ENCODE results near the gene PTRH2.

The PTRH2 gene

DNA sequence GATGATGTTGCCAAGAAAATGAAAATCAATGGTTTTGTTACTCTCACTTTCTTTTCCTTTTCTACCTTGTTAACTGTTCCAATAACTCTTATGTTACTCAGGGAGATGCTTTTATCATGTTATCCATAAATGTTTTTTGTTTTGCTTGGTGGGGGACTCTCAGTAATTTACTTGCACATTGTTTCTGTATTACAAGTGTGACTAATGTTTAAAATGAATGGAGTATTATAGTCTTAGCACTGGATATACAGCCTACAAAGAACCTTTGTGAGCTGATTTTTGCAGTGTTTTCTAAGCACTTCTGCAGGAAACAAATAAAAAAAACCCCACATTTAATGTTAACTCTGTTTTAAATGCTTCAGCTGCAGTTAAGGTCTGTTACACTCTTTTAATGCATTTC lies 12.3 kb upstream of the PTRH2 start:
- no peak for DNase-seq (ENCODE audit: low read depth)

DNA sequence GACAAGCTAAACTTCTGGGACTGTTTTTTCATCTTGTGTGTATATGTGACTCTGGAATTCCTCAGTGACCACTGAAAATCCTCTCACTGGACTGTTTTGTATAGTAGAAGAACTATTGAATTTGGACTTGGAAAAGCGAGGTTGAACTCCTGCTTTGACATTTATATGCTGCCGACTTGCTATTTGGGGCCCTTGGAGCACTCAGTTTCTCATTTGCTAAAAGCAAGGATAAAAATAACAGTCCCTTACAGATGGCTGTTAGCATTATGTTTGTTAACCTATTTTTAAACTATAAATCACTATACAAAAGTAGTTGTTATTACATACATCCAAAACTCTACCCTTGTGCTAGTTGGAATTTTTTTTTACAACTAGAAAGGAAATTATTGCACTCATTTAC lies 9.2 kb upstream of the PTRH2 start:
- DNase-seq (ENCODE audit: low read depth), result no peak

DNA sequence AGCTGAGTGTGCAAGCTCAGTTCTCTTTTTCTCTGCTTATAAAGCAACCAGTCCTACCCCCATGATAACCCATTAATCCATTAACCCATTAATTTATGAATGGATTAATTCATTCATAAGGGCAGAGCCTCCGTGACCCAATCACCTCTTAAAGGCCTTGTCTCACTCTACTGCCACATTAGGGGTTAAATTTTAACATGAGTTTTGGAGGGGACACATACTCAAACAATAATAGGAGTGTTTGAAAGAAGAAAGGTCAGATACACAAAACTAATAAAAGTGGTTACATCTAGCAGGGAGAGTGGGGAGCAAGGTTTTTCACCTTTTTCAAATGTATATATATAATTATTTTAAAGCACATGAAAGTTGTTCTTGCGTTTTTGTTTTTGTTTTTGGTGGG lies 7.0 kb upstream of the PTRH2 start:
- no peak for DNase-seq (ENCODE audit: low read depth)

DNA sequence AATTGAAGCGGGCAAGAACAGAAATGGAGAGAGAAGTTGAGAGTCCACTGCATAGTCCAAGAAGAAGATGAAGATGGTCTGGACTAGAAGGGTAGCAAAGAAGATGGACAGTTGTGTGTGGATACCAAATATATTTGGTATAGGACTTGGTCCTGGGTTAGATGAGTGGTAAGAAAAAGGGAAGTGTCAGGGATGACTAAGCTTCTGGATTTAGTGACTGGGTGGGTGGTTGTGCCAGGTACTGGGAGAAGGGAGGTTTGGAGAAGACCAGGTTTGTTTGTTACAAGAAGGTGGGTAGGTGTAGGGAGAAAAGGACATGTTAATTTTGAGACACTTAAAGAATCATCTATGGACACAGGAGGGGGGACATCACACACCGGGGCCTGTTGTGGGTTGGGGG lies 5.6 kb upstream of the PTRH2 start:
- DNase-seq (ENCODE audit: low read depth), result no peak

DNA sequence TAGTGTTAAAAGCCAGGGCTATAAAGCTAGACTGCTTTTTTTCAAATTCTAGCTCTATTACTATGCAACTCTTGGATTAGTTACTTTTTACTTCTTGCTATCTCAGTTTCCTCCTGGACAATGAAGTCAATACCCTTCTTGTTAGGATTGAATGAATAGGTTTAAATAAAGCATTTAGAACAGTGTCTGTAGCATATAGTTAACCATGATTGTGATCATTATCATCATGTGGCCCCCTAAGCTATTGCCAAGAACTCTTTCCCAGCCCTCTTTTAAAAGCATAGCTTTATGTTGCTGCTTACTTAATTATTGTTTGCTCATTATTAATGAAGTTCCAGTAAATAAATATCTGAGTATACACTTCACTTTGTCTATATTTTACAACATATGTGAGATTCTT lies 4.7 kb upstream of the PTRH2 start:
- DNase-seq (ENCODE audit: low read depth), result no peak

DNA sequence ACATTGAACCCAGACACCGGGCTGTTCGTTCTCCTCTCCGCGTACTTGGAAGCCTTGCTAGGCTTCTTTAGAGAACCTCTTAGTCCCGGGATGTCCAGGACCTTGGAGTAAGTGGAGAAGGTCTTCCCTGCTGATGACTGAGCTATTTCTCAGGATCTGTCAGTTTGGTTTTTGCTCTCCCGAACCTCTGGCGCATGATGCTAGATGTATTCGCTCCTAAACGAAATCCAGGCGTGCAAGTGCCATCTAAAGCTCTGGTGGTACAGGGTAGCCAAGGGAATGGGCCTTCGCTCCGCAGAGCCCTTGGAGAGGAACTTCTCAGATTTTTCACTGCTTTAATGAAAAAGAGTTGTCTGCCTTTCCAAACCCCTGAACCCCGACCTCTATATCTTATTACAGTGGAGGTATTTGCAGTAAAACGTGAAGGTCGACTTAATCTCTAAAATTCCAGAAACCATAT lies 771 bp upstream of the PTRH2 start:
- DNase-seq (ENCODE audit: low read depth), result no peak

DNA sequence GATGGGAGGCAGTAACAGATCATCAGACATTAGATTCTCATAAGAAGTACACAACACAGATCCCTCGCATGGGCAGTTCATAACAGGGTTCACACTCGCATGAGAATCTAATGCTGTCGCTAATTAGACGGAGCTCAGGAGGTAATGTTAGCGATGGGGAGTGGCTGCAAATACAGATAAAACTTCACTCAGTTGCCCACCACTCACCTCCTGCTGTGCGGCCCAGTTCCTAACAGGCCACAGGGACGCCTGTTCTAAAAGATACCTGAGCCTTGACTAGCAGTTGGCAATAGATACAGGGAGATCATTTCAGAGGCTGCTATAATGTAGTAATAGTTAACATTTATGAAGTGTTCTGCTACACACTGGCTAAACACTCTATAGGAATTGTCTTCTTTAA lies 4.9 kb downstream of the PTRH2 start:
- DNase-seq (ENCODE audit: low read depth), result no peak

DNA sequence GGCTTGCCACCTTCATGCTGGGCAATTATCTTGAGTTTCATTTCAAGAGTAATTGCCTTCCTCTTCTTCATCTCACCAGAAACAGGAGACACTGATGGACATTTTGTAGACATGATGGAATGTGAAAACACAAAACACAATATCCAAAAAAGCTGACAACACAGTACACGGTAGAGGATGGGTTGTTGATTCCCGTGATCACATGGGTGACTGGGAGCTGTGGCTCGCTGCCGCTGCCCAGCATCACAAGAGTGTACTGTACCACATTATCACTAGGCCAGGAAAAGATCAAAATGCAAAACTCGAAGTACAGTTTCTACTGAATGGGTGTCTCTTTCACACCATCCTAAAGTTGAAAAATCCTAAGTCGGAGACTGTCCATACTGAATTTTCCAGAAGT lies 7.4 kb downstream of the PTRH2 start:
- DNase-seq (ENCODE audit: low read depth), result no peak

DNA sequence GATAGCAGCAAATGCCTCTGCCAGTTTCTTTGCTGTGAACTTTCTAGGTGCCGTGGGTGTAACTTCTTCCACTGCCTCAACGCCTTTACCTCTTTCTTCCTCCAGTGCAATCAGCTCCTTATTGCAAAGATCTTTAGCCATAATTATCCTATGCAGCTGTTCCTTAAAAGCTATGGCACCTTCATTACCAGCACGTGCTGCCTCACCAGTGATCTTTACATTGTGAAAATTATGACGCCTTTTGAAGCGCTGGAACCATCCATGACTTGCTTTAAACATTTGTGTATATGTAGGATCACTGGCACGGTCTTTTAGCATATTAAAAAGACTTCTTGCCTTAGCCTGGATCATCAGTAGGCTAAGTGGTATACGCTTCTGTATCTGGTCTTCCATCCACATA lies 8.0 kb downstream of the PTRH2 start:
- no peak for DNase-seq (ENCODE audit: low read depth)

DNA sequence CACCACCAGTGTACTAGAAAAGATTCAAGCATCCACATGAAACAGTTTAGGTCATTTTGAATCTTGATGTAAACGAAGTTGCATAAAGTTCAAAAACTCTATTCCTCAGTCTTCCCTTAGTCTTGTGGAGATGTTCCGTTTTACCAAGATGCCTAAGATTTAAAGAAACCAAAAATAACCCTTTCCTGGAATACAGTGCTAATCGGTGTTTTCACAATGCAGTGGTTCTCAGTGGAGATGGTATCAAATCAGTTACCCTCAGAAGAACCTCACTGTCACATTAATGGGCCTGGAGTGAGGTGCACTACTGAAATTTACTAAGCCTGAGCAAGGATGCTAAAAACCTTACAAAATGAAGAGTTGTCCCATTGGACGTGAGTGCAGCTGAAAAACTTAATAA lies 9.1 kb downstream of the PTRH2 start:
- DNase-seq (ENCODE audit: low read depth), result no peak

DNA sequence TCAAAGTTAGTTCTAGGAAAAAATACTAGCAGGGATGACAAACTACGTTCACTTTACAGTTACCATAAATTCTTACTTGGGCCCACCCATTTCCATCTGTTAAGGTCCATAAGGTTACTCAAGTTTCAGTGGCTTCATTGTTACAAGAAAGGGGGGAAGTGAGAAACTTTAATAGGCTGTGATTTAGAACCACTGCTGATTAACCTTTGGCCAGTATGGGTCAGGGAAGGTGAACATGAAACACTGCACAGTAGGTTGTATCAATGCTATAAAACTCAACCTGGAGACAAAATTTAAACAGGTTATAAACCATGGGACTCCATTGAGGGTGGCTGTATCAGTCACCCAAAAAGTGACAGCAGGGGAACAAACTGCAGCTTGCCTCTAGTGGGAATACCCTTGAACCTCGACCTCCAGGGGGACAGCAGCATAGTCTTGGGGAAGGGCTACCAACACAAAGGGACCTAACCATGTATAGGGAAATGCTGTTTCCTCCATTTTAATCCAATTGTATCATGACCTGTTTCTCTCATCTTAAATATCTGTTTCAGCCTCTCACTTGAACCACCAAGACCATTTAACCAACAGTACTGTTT lies 10.4 kb downstream of the PTRH2 start:
- no peak for DNase-seq (ENCODE audit: low read depth)

DNA sequence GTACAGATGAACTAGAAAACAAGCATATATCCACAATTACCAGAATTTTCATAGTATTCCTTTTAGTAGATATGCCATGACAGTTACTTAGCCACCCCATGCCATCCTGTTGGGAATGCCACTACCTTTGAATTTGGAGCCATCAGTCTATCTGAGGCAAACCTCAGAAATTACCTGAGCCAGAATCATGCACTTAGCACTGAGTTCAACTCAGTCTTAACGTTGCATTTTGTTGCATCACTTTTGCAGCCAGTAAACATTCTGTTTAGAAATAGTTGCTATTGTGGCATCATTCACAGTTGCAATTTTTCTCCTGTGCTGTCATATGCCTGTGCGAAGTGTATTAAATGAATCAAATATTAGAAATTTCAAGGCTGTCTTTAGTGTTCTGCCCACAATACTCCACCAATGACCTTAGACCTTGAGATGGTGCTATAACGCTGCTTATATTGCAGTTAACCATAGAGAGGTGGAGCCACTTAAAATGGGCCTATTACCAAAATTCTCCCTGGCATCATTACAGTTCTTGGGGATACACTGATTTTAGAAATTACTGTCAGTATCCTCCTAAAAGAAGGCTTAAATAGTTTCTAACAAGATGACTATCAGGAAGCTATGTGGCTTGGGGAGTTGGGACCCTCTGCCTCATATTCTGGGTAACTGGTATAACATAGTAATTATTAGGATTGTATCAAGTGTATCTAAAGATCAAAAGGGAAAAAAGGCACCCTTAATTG lies 11.1 kb downstream of the PTRH2 start:
- DNase-seq (ENCODE audit: low read depth), result no peak

DNA sequence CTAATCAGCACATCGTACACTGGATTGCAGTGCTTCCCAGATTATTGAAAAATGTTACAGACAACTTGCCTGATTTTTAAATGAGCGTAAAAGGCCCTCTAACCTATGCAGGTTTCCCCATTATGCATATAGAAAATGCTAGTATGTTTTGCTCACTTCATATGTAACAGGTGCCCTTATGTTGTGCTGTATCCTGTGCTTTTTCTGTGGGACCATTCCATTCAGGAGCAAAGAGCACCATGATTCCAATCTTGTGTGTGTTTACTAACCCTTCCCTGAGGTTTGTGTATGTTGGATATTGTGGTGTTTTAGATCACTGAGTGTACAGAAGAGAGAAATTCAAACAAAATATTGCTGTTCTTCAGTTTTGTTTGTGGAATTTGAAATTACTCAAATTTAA lies 12.9 kb downstream of the PTRH2 start:
- no peak for DNase-seq (ENCODE audit: low read depth)

DNA sequence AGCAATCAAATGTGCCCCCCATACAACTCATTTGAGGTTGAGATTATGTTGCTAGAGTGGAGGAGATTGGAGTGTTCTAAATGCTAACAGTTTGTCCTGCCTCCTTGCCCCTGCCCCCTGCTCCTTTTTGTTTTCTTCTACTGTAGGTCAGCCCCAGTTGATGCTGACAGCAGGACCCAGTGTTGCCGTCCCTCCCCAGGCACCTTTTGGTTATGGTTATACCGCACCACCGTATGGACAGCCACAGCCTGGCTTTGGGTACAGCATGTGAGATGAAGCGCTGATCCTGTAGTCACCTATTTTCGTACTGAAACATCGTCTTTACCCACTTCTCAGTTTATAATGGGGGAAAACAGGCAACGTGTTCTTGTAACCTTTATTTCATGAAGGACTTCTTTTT lies 13.6 kb downstream of the PTRH2 start:
- DNase-seq (ENCODE audit: low read depth), result no peak

DNA sequence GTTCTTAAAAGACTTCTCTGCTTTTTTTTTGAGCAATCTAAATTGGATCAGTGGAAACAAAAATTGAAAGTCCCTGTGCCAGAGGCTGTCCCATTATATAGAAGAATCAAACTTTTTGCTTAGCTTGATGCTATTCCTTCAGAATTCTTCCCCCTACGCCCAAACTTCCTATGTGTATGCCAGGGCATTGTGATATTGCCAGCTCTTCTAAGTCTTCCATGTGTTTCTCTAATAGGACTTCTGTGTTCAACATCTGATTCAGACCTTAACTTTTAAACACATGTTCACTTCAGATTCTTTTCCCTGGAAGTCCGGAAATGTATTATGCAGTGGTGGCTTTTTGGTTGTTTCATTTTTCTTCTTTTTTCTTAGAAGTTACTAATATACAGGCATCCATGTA lies 18.7 kb downstream of the PTRH2 start:
- no peak for DNase-seq (ENCODE audit: low read depth)

DNA sequence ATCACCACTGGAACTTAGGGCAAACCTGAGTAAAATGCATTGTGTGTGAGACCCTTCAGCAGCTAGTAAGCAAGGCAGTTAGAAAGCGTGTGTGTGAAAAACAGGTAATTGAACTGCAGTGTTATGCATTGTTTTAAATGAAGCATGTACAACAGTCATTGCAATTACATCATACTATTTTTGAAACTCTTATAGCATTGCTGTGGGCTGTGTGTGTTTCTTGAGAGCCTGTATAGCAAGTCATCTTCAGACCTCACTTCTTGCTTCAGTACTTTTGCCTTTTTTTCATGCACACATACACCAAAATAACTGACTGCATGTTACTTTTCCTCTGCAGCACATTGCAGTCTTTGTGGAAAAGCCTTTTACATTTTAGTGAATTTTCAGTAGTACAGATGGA lies 19.2 kb downstream of the PTRH2 start:
- no peak for DNase-seq (ENCODE audit: low read depth)

DNA sequence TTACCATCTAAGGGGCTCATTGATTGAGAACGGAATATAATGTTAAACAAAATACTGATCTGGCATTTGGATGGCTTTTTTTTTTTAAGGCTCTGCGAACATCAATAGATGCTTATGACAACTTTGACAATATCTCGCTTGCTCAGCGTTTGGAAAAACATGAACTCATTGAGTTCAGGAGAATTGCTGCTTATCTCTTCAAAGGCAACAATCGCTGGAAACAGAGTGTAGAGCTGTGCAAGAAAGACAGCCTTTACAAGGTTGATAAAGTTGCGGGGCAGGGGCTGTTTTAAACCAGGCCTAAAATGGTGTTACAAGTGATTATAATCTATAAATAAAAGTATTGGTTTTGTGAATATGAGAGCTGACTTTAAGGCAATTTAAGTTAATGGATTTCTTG lies 22.3 kb downstream of the PTRH2 start:
- no peak for DNase-seq (ENCODE audit: low read depth)

DNA sequence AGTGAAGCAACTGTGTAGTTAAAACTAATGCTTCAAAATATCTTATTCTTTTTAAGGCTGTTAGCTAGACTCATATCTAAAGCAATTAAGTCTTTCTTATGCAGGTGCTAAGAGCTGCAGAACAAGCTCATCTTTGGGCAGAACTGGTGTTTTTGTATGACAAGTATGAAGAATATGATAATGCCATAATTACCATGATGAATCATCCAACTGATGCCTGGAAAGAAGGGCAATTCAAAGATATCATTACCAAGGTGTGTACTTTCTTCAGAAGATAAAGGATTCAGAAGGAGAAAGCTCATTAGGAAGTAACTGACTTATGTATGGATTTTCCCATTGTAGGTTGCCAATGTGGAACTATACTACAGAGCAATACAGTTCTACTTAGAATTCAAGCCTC lies 23.9 kb downstream of the PTRH2 start:
- DNase-seq (ENCODE audit: low read depth), result no peak

DNA sequence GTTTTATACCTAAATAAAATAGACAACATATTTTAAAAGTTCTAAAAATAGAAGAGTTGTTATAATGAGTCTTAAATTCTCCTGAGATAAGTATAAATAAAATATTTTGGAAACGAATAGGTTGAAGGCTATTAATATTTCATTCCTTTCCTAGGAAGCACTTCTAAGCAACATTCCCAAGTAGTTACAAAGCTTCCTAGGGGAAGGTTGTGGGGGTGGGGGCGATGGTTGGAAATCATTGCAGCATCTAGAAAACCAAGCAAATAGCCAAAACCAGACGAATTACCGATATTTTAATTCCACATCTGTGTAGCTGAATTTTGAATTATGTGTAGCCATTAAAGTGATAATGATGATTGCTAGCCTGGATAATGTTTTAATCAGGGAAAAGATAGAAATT lies 26.9 kb downstream of the PTRH2 start:
- no peak for DNase-seq (ENCODE audit: low read depth)

DNA sequence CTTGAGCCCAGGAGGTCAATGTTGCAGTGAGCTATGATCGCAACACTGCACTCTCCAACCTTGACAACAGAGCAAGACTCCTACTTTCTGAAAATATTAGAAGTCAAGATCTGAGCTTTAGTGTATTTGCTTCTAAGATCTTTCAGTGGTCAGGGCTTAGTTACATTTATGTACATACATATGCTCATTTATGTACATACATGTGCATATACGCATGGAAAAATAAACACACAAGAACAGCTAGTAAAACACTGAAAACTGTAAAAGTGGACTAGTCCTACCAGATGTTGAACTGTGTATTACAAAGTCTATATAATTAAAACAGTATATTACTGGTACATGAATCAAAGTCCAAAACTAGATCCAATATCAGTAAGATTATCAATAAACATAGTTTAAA lies 28.3 kb downstream of the PTRH2 start:
- DNase-seq (ENCODE audit: low read depth), result no peak

DNA sequence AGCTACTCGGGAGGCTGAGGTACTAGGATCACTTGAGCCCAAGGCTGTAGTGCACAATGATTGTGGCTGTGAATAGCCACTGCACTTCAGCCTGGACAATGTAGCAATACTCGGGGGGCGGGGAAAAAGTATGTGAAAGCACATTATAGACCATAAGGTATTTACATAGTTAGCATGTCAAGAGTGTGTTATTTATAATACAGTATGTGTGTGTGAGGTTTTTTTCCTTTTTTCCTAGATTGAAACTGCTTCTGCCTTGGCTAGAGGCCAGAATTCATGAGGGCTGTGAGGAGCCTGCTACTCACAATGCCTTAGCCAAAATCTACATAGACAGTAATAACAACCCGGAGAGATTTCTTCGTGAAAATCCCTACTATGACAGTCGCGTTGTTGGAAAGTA lies 30.5 kb downstream of the PTRH2 start:
- no peak for DNase-seq (ENCODE audit: low read depth)

DNA sequence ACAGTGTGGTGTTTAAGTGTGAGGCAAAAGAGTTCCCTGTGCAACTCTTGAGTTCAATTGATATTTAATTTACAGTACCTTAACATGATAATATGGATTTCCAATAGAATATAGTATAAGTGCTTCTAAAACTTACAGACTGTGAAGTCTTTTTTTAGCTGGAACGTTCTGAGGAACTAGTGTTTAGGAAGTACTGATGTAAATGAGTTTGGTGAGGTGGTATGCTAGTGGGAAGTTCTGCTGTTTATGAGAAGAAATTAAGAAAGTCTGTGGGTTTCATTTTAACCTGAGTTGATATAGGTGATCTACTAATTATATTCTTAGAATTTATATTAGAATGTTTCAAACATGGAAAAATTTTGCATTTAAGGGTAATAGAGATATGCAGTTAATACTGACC lies 32.0 kb downstream of the PTRH2 start:
- DNase-seq (ENCODE audit: low read depth), result no peak

DNA sequence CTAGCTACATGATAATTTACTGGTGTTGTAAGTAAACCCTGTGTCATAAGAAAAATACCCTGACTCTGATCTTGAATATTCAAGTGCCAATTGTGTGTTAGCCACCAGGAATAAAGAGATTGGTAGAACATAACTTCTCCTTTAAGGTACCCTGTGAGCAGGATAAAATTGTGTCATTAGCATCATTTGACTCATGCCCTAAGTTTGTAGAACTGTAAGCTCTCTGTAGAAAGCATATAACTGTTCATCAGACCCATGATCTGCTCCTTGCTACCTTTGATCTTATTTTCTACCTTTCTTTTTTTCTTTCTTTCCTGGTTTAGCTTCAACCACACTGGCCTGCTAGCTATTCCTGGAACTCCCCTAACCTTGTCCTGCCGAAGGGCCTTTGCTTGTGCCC lies 35.8 kb downstream of the PTRH2 start:
- DNase-seq (ENCODE audit: low read depth), result no peak

DNA sequence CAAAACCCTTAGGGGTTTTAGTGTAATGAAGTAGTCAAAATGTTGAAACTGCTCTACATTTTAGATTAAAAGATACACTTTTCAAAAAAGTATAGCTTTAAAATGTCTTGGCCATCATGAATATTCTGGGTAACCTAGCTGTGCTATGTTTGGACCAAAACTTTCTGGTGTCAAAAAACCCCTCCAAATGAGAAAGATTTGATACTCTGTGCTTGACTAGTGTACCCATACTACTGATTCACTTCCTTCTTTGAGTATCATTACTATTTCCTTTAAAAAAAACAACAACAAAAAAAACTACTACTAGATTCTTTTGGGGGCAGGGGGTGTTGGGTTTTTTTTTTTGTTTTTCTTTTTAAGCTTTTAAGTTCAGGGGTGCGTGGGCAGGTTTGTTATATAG lies 37.3 kb downstream of the PTRH2 start:
- no peak for DNase-seq (ENCODE audit: low read depth)

All from stimulated activated CD4-positive, alpha-beta T cell treated with anti-CD3 and anti-CD28 coated beads, Interleukin-2, amount 100 ng/mL, for 4 hours (primary cell).